Keratinocyte (primary cell): ENCODE measurements around the gene TFF3. TPM values are rescaled to one million over a fixed set of nuclear protein-coding genes. Genes with fewer than 3 reads are reported as not detected.

Experiments
- DNase-seq: peaks from one replicate; pipeline ENCODE4 v3.0.0-alpha.2; 2011; ENCODE audit warnings: low read depth, missing footprints, low spot score
- FAIRE-seq: peaks from 2 replicates; lab custom pipeline; 2011; peaks lifted over from hg19 to GRCh38; lab: Jason Lieb, UNC
- H2AFZ ChIP-seq: 2 replicates; pipeline ENCODE4 v1.6.0; 2012; ENCODE audit warnings: low read length, control low read depth, inconsistent platforms; ENCODE audit not compliant: control insufficient read depth
- H3K27ac ChIP-seq: 2 replicates; pipeline ENCODE4 v1.5.1; 2011; ENCODE audit warnings: low read length; ENCODE audit not compliant: control insufficient read depth, insufficient read depth
- H3K27me3 ChIP-seq: 3 replicates; pipeline ENCODE4 v1.6.0; 2011; ENCODE audit warnings: low read length; ENCODE audit not compliant: control insufficient read depth, insufficient read depth; ENCODE audit errors: extremely low read depth
- H3K36me3 ChIP-seq, 2 experiments: 2 replicates in 1 of 2; 3 replicates in 1 of 2; pipeline ENCODE4 v1.5.1; 2011; ENCODE audit warnings: low read length in 2 of 2, mild to moderate bottlenecking in 1 of 2; ENCODE audit not compliant: control insufficient read depth in 2 of 2, insufficient read depth in 2 of 2; ENCODE audit errors: extremely low read depth in 1 of 2
- H3K4me1 ChIP-seq: 3 replicates; pipeline ENCODE4 v1.5.1; 2011; ENCODE audit warnings: low read length; ENCODE audit not compliant: control insufficient read depth, insufficient read depth; ENCODE audit errors: extremely low read depth
- H3K4me2 ChIP-seq: 3 replicates; pipeline ENCODE4 v1.6.0; 2011; ENCODE audit warnings: low read depth, low read length; ENCODE audit not compliant: control insufficient read depth, insufficient read depth; ENCODE audit errors: extremely low read depth
- H3K4me3 ChIP-seq, 3 experiments: fragments of 200-600 bp in 1 of 3; sonication (generic) in 1 of 3; 2 replicates in 2 of 3; 3 replicates in 1 of 3; pipeline ENCODE4 v1.5.1; 2011 to 2016; ENCODE audit warnings: low read length in 3 of 3, mild to moderate bottlenecking in 3 of 3, control low read depth in 2 of 3, inconsistent platforms in 1 of 3, low read depth in 1 of 3, mixed read lengths in 1 of 3, mixed run types in 1 of 3, moderate library complexity in 1 of 3; ENCODE audit not compliant: control insufficient read depth in 2 of 3, insufficient read depth in 2 of 3; ENCODE audit errors: extremely low read depth in 1 of 3
- H3K79me2 ChIP-seq: 2 replicates; pipeline ENCODE4 v1.6.0; 2012; ENCODE audit warnings: low read length; ENCODE audit not compliant: control insufficient read depth, insufficient read depth
- H3K9ac ChIP-seq: 3 replicates; pipeline ENCODE4 v1.6.0; 2011; ENCODE audit warnings: low read length; ENCODE audit not compliant: control insufficient read depth, insufficient read depth; ENCODE audit errors: extremely low read depth
- H3K9me1 ChIP-seq: 3 replicates; pipeline ENCODE4 v1.6.0; 2011; ENCODE audit warnings: low read length; ENCODE audit not compliant: control insufficient read depth, insufficient read depth; ENCODE audit errors: extremely low read depth
- H3K9me3 ChIP-seq: 2 replicates; pipeline ENCODE4 v1.5.1; 2012; ENCODE audit warnings: low read depth, low read length; ENCODE audit not compliant: control insufficient read depth
- H4K20me1 ChIP-seq: 3 replicates; pipeline ENCODE4 v1.6.0; 2011; ENCODE audit warnings: low read length; ENCODE audit not compliant: control insufficient read depth, insufficient read depth; ENCODE audit errors: extremely low read depth
- EZH2 ChIP-seq: IDR thresholded peaks from one replicate; pipeline ENCODE4 v1.6.1; 2012; ENCODE audit warnings: inconsistent platforms, mild to moderate bottlenecking, low read length, moderate library complexity
- dilution Hi-C: fragments of 300-500 bp; cut with MboI; formaldehyde crosslinking; loops from one replicate; pipeline ENCODE4 v1.7.0; 2020; ENCODE audit warnings: low sequenced_read_pairs; ENCODE audit not compliant: extremely low pct_ligation_motif_present
- polyA plus RNA-seq, 5 experiments: library from polyadenylated mRNA; depleted of rRNA in 3 of 5; stranded (reverse) in 3 of 5; stranded (forward) in 1 of 5; unstranded in 1 of 5; fragments of >200 nt; gene quantifications; 1 replicate in 1 of 5; 2 replicates in 3 of 5; 3 replicates in 1 of 5; pipeline versions ENCODE4 v1.2.1 to v1.2.3, GENCODE V29; 2011 to 2012; ENCODE audit warnings: missing spikeins in 2 of 5, low read depth in 1 of 5, low replicate concordance in 1 of 5
- TF ChIP-seq, protein P1 (sequence below), 3 experiments: IDR thresholded peaks in 1 of 3; conservative IDR thresholded peaks in 1 of 3; optimal IDR thresholded peaks in 1 of 3; 2 replicates in 2 of 3; 3 replicates in 1 of 3; pipeline versions ENCODE3 to v1.5.1; 2011; ENCODE audit warnings: low read length in 3 of 3, mild to moderate bottlenecking in 3 of 3, moderate library complexity in 2 of 3, control low read depth in 1 of 3, inconsistent platforms in 1 of 3; ENCODE audit not compliant: insufficient read depth in 2 of 3; ENCODE audit errors: extremely low read depth in 1 of 3

Gene TFF3
- polyA plus RNA-seq, 1 donor (not counting 4 experiments of a cell fraction or from before 2014, with no cell fraction given), result not detected

- no peaks in the 10 kb centered on the region for H3K27me3 ChIP-seq
- no peak overlapping the region for H3K27ac ChIP-seq
- peaks cover 3% of the 10 kb centered on the region for H3K9me3 ChIP-seq
- DNase-seq (no peak), FAIRE-seq (no peak)
- no peaks in the 10 kb centered on the region for H3K79me2 ChIP-seq
- H3K4me1 ChIP-seq, result no peaks in the 10 kb centered on the region
- H3K9ac ChIP-seq, result no peak overlapping the region
- H2AFZ ChIP-seq, result no peak overlapping the region
- H3K9me1 ChIP-seq, result no peaks in the 10 kb centered on the region
- dilution Hi-C loops, result no loop called here
- H3K4me2 ChIP-seq, result no peak overlapping the region
- no peaks in the 10 kb centered on the region for H4K20me1 ChIP-seq
- no peak overlapping the region for H3K4me3 ChIP-seq
- TF ChIP-seq, protein P1, sequence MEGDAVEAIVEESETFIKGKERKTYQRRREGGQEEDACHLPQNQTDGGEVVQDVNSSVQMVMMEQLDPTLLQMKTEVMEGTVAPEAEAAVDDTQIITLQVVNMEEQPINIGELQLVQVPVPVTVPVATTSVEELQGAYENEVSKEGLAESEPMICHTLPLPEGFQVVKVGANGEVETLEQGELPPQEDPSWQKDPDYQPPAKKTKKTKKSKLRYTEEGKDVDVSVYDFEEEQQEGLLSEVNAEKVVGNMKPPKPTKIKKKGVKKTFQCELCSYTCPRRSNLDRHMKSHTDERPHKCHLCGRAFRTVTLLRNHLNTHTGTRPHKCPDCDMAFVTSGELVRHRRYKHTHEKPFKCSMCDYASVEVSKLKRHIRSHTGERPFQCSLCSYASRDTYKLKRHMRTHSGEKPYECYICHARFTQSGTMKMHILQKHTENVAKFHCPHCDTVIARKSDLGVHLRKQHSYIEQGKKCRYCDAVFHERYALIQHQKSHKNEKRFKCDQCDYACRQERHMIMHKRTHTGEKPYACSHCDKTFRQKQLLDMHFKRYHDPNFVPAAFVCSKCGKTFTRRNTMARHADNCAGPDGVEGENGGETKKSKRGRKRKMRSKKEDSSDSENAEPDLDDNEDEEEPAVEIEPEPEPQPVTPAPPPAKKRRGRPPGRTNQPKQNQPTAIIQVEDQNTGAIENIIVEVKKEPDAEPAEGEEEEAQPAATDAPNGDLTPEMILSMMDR (optimal IDR thresholded peaks at IDR 0.05 in 1 of 3, IDR thresholded peaks at IDR 0.05 in 1 of 3, conservative IDR thresholded peaks at IDR 0.05 in 1 of 3; ENCODE audit: extremely low read depth in 1 of 3, insufficient read depth in 2 of 3, low read length in 3 of 3), result no peak
- no peak for TF ChIP-seq EZH2
- no peaks in the 10 kb centered on the region for H3K36me3 ChIP-seq
These were observed 45.1 kb upstream of the TFF3 start for GRCh38 chr21:42360317-42360716.

DNA sequence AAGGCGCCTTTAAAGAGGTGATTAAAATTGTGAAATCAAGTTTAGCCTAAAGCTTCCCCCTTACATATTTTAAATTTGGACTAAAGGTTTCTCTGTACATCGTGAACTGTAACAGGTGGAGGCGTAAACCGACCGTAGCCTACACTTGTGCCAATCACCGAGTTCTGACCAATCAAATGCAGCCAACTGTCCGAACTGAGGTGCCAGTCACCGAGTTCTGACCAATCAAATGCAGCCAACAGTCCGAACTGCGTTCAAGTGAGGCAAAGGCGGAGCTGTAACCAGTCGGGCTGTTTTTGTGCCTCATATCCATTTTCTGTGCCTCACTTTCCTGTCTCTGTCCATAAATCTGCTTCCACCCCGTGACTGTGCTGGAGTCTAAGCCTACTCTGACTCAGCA, 43.7 kb upstream of the TFF3 start:
- no peaks in the 10 kb centered on the region for H3K4me1 ChIP-seq
- no peaks in the 10 kb centered on the region for H3K9me1 ChIP-seq
- H3K4me2 ChIP-seq, result no peak overlapping the region
- no peak overlapping the region for H3K9ac ChIP-seq
- H3K27me3 ChIP-seq, result no peaks in the 10 kb centered on the region
- no peak for TF ChIP-seq EZH2
- DNase-seq (no peak), FAIRE-seq (no peak)
- H4K20me1 ChIP-seq, result no peaks in the 10 kb centered on the region
- no peaks in the 10 kb centered on the region for H3K36me3 ChIP-seq
- dilution Hi-C loops, result no loop called here
- H3K27ac ChIP-seq, result no peak overlapping the region
- H3K4me3 ChIP-seq, result no peak overlapping the region
- no peak overlapping the region for H2AFZ ChIP-seq
- peaks cover 3% of the 10 kb centered on the region for H3K9me3 ChIP-seq
- no peaks in the 10 kb centered on the region for H3K79me2 ChIP-seq

DNA sequence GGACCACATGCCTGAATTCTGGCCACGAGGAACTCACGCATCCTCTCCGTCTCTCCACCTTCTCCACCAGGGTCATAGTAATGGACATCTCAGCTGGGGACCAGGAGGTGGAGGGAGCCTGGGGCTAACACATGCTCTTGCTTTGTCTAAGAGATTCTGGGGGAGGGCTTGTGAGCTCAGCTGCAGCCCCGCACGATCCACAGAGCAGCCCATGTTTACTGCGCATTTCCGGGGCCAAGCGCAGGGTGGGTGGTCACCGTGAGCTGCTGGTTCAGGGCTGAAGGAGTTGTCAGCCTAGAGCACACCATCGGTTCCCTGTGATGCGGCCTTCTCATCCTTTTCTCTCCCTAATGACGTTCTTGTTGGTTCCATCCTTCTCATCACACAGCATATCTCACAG, 43.1 kb upstream of the TFF3 start:
- Histone ChIP-seq H3K4me2 (no peak overlapping the region), H3K79me2 (no peaks in the 10 kb centered on the region), H3K9me1 (no peaks in the 10 kb centered on the region), H3K4me3 (no peak overlapping the region), H3K27ac (no peak overlapping the region), H2AFZ (no peak overlapping the region), H3K36me3 (no peaks in the 10 kb centered on the region), H3K9ac (no peak overlapping the region), H4K20me1 (no peaks in the 10 kb centered on the region), H3K4me1 (no peaks in the 10 kb centered on the region), H3K27me3 (no peaks in the 10 kb centered on the region), H3K9me3 (peaks cover 3% of the 10 kb centered on the region)
- TF ChIP-seq EZH2, result no peak
- TF ChIP-seq, protein P1 (optimal IDR thresholded peaks at IDR 0.05 in 1 of 3, IDR thresholded peaks at IDR 0.05 in 1 of 3, conservative IDR thresholded peaks at IDR 0.05 in 1 of 3; ENCODE audit: extremely low read depth in 1 of 3, insufficient read depth in 2 of 3, low read length in 3 of 3), result no peak
- dilution Hi-C loops, result no loop called here
- no peak for FAIRE-seq
- no peak for DNase-seq
